ENCODE data around the gene WLS.
"Not testable (repeated sequence)": the region's sequence is repeated elsewhere in the genome, so short reads cannot be mapped to it uniquely, and the experiment has no call there.

The WLS gene

DNA sequence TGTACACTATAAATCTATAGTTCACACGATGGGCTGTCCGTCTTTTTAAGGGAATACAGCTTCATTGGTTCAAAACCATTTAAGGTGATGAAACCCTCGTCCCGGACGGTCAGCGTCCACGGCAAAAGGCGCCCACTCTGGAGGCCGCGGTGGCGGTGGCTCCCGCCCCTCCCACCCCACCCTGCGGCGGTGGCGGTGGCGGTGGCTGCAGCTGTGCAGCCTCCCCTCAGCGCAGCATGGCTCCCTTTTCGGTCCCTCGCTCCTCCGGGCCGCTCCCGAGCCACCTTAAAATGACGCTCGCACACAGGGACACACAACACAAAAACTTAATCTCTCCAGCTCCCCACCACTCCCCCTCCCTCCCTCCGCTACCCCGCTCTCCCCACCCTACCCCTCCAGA lies 69.1 kb downstream of the WLS start:
- DNase-seq, result no peak

- no peak for DNase-seq
Measured at GRCh38 chr1:68162761-68163160, 69.6 kb downstream of the WLS start.

GRCh38 chr1:68161672-68162071 lies 70.7 kb downstream of the WLS start:
- DNase-seq, result not testable (repeated sequence)

DNA sequence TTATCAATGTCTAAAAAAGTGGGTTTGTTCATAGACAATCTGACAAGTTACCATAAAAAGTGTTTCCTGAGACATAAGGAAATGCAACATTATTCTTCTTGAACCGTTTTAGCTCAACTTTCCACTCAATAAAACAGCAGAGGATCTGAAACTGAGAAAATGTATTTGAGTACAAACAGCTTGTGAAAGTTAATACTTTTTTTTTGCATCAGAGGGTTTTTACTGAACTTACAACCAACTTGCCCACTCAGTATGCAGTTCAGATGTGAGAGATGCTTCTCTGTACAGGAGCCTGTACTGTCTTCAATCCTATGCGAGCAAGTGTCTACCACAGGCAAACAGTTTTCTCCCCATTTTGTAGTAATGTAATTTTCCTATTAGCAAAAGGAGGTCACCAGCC lies 71.4 kb downstream of the WLS start:
- not testable (repeated sequence) for DNase-seq

GRCh38 chr1:68160021-68160420 lies 72.3 kb downstream of the WLS start:
- no peak for DNase-seq

DNA sequence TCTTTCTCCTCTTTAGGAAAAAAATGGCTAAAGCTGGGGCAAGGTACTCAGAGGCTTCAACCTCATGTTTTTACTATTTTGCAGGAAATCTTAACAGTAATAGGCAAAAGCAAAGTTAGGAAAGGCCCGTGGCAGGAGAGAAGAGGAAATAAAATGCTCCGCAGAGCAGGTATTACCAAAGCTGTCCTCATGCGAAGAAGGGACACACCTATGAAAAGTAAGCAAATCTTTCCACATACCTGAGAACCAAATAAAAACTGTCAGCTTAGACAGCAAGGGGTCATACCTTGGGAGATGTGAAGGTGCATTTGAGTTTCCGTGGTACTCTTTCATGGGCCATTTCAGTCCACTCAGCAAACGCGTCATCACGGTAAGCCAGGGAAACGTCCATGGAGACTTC lies 73.5 kb downstream of the WLS start:
- no peak for DNase-seq

DNA sequence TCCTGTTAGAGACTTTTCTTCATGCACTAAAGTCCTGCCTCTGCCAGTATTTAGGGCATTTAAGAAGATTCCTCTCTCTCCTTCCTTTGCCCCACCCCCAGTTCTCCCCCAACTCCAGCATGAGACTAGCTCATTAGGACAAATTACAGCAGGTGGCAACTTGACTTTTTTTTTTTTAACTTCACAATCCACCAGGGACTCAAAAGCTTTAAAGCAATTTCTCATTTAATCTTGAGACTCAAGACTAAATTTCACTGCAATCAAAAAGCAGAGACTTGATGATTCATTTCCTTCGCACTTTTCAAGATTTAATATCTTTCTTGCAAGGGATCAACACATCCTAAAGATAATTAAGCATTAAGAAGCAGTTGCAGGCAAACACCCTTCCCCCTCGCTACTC lies 74.9 kb downstream of the WLS start:
- DNase-seq, result no peak

DNA sequence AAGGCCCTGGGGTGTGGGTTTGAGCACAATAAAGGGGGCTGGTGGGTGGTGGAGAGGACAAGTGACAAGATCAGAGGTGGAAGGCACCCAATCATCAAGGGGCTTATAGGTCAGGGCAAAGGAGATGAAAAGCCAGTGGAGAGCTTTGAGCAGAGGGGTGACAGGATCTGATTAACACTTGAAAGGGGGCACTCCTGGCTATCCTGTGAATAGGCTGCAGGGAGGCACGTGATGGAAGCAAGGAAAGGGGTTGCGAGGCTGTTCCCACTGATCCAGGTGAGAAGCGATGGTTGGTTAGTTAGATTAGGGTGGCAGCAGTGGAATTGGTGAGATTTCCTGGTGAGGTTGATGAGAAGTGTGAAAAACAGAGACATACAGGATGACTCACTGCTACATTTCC lies 80.6 kb downstream of the WLS start:
- DNase-seq, result no peak

- DNase-seq, result no peak
Measured at GRCh38 chr1:68149907-68150306, 82.4 kb downstream of the WLS start.

- no peak for DNase-seq
Measured at GRCh38 chr1:68149110-68149798, 83.1 kb downstream of the WLS start.

DNA sequence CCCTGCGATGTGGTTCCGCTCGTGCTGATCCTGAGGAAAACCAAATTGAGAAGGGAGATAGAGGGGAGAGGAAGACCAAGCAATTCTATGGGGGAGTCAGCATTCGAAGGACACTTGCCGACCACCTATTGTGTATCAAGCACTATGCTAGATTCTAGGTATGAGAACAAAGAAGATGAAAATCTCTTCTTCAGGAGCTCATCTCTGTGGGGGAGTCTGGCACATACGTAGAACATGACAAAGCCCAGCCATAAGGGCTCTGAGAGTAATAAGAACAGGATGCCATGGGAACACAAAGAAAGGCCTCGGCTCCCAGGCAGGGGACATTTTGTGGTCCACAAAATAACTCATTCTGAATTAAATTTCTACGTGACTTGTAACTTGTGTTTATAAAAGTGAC lies 83.7 kb downstream of the WLS start:
- DNase-seq, result no peak

DNA sequence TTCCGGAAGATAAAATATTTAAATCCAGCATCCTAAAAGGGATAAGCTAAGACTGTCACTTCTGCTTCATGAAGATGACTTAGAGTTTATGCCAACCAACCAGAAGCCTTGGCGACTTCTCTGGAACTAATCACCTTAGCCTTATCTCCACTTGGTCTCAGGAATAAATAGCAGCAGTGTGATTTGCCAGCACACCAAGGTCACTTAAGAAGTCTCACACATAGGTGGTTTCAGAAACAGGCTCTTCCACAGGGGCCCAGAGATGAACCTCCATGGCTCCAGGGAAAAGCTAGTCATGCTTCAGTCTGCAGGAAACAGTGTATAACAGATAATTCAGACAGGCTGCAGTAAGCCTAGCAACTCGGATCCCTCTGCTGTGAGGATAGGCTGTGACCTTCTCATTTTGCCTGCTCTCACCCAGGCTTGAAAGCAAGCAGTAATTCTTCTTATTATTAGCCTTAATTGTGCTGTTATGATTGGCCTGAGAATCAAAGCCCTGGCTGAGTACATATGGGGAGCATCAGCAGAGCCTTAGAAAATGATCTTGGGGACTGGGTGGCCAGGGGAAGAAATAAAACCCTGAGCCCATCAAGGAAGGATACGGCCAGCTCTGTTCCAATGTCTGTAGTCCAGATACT lies 84.7 kb downstream of the WLS start:
- no peak for DNase-seq

GRCh38 chr1:68145418-68146126 lies 86.8 kb downstream of the WLS start:
- DNase-seq, result no peak

DNA sequence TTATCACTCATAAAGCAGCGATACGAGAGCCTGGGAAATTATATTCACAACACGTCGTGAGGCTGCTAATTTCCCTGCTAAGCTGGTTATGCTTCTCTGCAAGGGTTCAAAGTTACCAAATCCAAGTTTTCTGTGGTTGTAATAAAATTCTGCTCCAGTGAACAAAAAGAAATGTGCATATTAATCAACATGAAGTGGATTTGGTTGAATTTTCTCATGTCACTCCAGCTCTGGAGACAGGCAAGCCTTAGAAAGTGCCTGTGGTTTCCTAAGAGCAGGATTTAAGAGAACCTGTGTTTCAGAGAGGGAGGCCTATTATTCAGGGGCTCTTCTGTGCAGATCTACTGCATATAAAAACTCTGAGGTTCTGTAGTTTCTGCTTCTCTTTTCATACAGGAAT lies 87.5 kb downstream of the WLS start:
- DNase-seq, result no peak

DNA sequence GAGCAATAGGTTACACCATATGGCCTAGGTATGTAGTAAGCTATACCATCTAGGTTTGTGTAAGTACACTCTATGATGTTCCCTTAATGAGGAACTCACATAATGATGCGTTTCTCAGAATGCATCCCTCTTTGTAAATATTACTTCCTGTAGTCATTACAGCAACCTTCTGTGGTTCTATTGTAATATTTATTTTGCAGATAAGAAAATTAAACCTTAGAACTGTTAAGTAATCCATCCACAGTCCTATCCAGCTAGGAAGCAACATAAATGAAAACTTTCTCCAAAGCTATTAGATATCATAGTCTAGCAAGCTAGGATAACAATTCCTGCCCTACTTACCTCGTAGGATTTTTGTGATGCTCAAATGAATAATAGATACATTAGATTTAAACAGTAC lies 88.7 kb downstream of the WLS start:
- DNase-seq, result no peak

GRCh38 chr1:68142461-68142860 lies 89.9 kb downstream of the WLS start:
- no peak for DNase-seq

GRCh38 chr1:68142036-68142435 lies 90.3 kb downstream of the WLS start:
- no peak for DNase-seq

DNA sequence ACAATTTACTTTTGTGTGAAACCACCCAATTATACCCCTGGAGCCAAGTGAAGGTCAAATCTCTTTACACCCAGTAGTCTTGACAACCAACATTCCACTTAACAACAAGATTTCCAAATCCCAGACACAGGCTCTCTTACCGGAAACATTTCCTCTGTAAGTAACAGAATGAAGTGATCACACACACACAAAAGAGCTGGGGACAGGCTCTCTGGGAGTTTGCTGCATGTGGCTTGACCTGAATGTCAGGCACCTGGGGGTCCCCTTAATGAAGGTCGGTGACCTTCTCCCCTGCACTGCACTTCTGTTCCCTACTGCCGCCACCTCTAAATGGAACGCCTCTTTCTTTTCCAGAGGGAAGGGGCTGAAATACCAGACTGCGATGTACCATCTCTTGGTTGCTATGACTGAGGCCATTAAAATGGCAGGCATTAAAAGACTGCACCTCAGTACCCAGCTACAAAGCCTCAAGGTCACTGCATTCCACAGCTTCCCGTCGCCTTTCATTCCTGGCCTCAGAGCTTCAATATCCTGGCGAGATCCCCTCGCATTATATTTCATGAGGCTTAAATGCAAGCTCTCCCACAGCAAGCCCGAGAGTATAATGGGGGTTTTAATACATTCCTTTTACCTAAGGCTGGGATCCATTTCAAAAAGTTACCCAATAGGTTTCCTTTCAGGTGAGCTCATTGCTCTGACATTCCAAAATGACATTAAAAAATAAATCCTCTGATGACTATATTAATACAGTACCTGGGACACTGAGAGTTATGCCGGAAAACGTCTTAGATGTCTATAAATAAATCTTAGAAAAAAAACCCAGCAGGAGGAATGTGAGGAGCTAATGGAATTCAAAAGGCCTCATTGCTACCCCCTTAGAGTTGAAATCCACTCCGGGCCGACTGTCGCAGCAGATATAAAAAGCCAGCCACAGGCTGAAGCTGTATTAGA lies 91.0 kb downstream of the WLS start:
- no peak for DNase-seq

DNA sequence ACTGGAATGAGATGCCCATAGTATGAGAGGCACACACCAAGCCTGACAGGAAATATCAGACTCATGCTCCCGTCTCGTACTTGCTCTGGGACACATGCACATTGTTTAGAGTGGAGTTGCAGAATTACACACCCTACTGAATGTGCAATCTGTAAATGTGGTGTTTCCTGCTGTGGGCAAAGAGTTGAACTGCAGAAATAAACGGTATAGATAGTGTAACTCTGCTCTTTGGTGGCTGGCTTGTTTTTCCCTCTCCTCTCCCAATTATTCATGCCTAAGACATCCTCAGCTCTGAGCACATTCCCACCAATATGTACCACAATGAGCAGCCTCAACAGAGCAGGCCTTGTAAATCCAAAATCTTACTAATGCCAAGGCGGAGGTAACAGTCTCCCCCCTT lies 91.8 kb downstream of the WLS start:
- no peak for DNase-seq

- DNase-seq, result no peak
Measured at GRCh38 chr1:68136187-68136586, 96.1 kb downstream of the WLS start.

GRCh38 chr1:68132426-68133130 lies 99.7 kb downstream of the WLS start:
- DNase-seq, result no peak

- DNase-seq, result no peak
Measured at GRCh38 chr1:68131261-68131660, 101.1 kb downstream of the WLS start.

All from NCI-H1436 (cell line).